HepG2 (cell line): ENCODE measurements around the gene LSM12. TPM values are rescaled to one million over a fixed set of nuclear protein-coding genes. Genes with fewer than 3 reads are reported as not detected.

ENCODE experiments used
- AGO2 ChIP-seq: fragments of 200-400 bp; formaldehyde crosslinking; optimal IDR thresholded peaks from 2 replicates; pipeline ENCODE3; 2017; ENCODE audit warnings: mild to moderate bottlenecking, low read depth, low read length, moderate library complexity
- HIVEP1 ChIP-seq: sonication (generic); formaldehyde crosslinking; IDR thresholded peaks from 2 replicates; pipeline ENCODE4 v1.4.0; 2020; ENCODE audit warnings: mild to moderate bottlenecking, missing genetic modification reagents
- HMGA1 ChIP-seq: sonication (generic); formaldehyde crosslinking; conservative IDR thresholded peaks from 2 replicates; pipeline ENCODE4 v1.4.0; 2020; ENCODE audit warnings: missing genetic modification reagents
- ISL2 ChIP-seq: sonication (generic); formaldehyde crosslinking; IDR thresholded peaks from 2 replicates; pipeline ENCODE4 v1.5.0; 2020; ENCODE audit warnings: missing genetic modification reagents
- KLF16 ChIP-seq, 2 experiments: sonication (generic) in 1 of 2; formaldehyde crosslinking in 1 of 2; IDR thresholded peaks; 2 replicates each; pipeline versions ENCODE4 v1.6.1 to v1.8.0; 2016 to 2023; ENCODE audit warnings: missing genetic modification reagents in 2 of 2, missing compliant biosample characterization in 1 of 2
- KMT2B ChIP-seq: IDR thresholded peaks from 2 replicates; pipeline ENCODE4 v1.6.1; 2016; ENCODE audit warnings: missing genetic modification reagents, missing compliant biosample characterization
- MEIS1 ChIP-seq: sonication (generic); formaldehyde crosslinking; IDR thresholded peaks from 2 replicates; pipeline ENCODE4 v1.9.0; 2021; ENCODE audit warnings: mild to moderate bottlenecking, missing genetic modification reagents, moderate library complexity, borderline replicate concordance
- MEIS2 ChIP-seq: sonication (generic); formaldehyde crosslinking; IDR thresholded peaks from 2 replicates; pipeline ENCODE4 v1.9.0; 2021; ENCODE audit warnings: mild to moderate bottlenecking, missing genetic modification reagents
- MYNN ChIP-seq: sonication (generic); formaldehyde crosslinking; IDR thresholded peaks from 2 replicates; pipeline ENCODE4 v1.4.0; 2020; ENCODE audit warnings: mild to moderate bottlenecking, low read depth, missing genetic modification reagents
- RBFOX2 ChIP-seq: fragments of 200-400 bp; formaldehyde crosslinking; IDR thresholded peaks from 2 replicates; pipeline ENCODE4 v1.6.1; 2017; ENCODE audit warnings: low read depth, mild to moderate bottlenecking, low read length
- SMARCC2 ChIP-seq: fragments of 450-650 bp; IDR thresholded peaks from 2 replicates; pipeline ENCODE4 v1.6.1; 2017; ENCODE audit warnings: antibody characterized with exemption, mild to moderate bottlenecking
- ZFP36 ChIP-seq: fragments of 150-350 bp; IDR thresholded peaks from 2 replicates; pipeline ENCODE4 v1.6.1; 2018; ENCODE audit warnings: borderline replicate concordance, low read length, low read depth; ENCODE audit not compliant: partially characterized antibody
- ZNF143 ChIP-seq: sonication (generic); formaldehyde crosslinking; IDR thresholded peaks from 2 replicates; pipeline ENCODE4 v1.4.0; 2020; ENCODE audit warnings: missing genetic modification reagents
- ZNF20 ChIP-seq: sonication (generic); formaldehyde crosslinking; IDR thresholded peaks from 2 replicates; pipeline ENCODE4 v1.4.0; 2020; ENCODE audit warnings: mild to moderate bottlenecking, moderate library complexity, missing genetic modification reagents
- ZNF720 ChIP-seq: sonication (generic); formaldehyde crosslinking; IDR thresholded peaks from 2 replicates; pipeline ENCODE4 v1.4.0; 2020; ENCODE audit warnings: missing genetic modification reagents
- polyA plus RNA-seq, 8 experiments: library from polyadenylated mRNA; depleted of rRNA in 3 of 8; stranded (reverse) in 7 of 8; unstranded in 1 of 8; fragments of >200 nt; fragmentation: Illumina TruSeq in 4 of 8; extraction: Trizol in 4 of 8; gene quantifications; 2 replicates each; pipeline versions ENCODE4 v1.2.1 to v1.2.3, GENCODE V29; 2011 to 2016; ENCODE audit warnings: low read depth in 4 of 8, missing spikeins in 1 of 8, mixed read lengths in 1 of 8; ENCODE audit not compliant: insufficient read depth in 1 of 8
- total RNA-seq, 5 experiments: library from RNA; depleted of rRNA; stranded (reverse); fragments of >200 nt; fragmentation: Illumina TruSeq; extraction: Trizol; gene quantifications; 2 replicates each; pipeline ENCODE4 v1.2.3, GENCODE V29; 2016; ENCODE audit warnings: low read depth in 1 of 5
- TF ChIP-seq, protein P1 (sequence below): sonication (generic); formaldehyde crosslinking; IDR thresholded peaks from 2 replicates; pipeline ENCODE4 v1.4.0; 2020; ENCODE audit warnings: mild to moderate bottlenecking, missing genetic modification reagents, borderline replicate concordance
- TF ChIP-seq, protein P2 (sequence below): sonication (generic); formaldehyde crosslinking; IDR thresholded peaks from 2 replicates; pipeline ENCODE4 v1.5.0; 2020; ENCODE audit warnings: missing genetic modification reagents, mild to moderate bottlenecking, borderline replicate concordance
- TF ChIP-seq, protein P3 (sequence below): sonication (generic); formaldehyde crosslinking; IDR thresholded peaks from 2 replicates; pipeline ENCODE4 v1.4.0; 2020; ENCODE audit warnings: missing genetic modification reagents
- TF ChIP-seq, protein P4 (sequence below): IDR thresholded peaks from 2 replicates; pipeline ENCODE4 v1.6.1; 2016; ENCODE audit warnings: missing genetic modification reagents, missing compliant biosample characterization
- TF ChIP-seq, protein P5 (sequence below): sonication (generic); formaldehyde crosslinking; IDR thresholded peaks from 2 replicates; pipeline ENCODE4 v1.8.1; 2023; ENCODE audit warnings: mild to moderate bottlenecking, moderate library complexity, missing genetic modification reagents

The LSM12 gene
- total and polyA plus RNA-seq, 2 of the 13 experiments (the other 11 are each of a cell fraction or from before 2014, with no cell fraction given): 52.8 to 55.7 TPM

DNA sequence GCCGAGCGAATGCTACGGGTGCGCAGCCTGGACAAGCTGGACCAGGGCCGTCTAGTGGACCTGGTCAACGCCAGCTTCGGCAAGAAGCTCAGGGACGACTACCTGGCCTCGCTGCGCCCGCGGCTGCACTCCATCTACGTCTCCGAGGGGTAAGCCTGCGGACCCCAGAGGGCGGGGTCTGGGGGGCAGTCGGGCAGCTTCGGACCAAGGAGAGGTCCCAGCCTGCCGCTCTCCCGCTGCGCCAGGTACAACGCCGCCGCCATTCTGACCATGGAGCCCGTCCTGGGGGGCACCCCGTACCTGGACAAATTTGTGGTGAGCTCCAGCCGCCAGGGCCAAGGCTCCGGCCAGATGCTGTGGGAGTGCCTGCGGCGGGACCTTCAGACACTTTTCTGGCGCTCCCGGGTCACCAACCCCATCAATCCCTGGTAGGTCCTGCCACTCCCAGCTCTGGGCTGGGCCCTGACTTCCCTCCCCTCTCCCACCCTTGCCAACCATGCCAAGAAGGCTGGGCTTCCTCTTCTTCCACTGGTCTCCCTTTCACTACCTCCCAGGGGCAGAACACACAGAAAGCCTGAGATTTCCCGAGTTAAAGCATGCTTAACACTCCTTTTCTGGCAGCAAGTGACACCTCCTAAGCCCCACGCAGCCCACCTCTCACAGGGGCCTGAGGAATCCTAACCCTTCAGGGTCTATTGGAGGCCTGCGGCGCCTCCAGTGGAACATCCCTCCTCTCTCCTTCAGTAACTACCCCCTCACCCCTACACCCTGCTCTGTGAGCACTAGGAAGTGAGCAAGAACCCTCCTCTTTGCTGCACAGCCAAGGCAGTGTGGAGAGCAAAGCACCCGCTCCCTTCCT is 58.9 kb downstream of the LSM12 start (continued):
- TF ChIP-seq, protein P1, sequence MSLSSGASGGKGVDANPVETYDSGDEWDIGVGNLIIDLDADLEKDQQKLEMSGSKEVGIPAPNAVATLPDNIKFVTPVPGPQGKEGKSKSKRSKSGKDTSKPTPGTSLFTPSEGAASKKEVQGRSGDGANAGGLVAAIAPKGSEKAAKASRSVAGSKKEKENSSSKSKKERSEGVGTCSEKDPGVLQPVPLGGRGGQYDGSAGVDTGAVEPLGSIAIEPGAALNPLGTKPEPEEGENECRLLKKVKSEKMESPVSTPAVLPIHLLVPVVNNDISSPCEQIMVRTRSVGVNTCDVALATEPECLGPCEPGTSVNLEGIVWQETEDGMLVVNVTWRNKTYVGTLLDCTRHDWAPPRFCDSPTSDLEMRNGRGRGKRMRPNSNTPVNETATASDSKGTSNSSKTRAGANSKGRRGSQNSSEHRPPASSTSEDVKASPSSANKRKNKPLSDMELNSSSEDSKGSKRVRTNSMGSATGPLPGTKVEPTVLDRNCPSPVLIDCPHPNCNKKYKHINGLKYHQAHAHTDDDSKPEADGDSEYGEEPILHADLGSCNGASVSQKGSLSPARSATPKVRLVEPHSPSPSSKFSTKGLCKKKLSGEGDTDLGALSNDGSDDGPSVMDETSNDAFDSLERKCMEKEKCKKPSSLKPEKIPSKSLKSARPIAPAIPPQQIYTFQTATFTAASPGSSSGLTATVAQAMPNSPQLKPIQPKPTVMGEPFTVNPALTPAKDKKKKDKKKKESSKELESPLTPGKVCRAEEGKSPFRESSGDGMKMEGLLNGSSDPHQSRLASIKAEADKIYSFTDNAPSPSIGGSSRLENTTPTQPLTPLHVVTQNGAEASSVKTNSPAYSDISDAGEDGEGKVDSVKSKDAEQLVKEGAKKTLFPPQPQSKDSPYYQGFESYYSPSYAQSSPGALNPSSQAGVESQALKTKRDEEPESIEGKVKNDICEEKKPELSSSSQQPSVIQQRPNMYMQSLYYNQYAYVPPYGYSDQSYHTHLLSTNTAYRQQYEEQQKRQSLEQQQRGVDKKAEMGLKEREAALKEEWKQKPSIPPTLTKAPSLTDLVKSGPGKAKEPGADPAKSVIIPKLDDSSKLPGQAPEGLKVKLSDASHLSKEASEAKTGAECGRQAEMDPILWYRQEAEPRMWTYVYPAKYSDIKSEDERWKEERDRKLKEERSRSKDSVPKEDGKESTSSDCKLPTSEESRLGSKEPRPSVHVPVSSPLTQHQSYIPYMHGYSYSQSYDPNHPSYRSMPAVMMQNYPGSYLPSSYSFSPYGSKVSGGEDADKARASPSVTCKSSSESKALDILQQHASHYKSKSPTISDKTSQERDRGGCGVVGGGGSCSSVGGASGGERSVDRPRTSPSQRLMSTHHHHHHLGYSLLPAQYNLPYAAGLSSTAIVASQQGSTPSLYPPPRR (CRISPR knock-in tag): no peak
- TF ChIP-seq ZNF143 (CRISPR knock-in tag) (no peak), ISL2 (CRISPR knock-in tag) (no peak), SMARCC2 (no peak), KMT2B (no peak), KLF16 (CRISPR knock-in tag; IDR thresholded peaks at IDR 0.05) (no peak), ZNF20 (CRISPR knock-in tag) (no peak), AGO2 (peak; percentile 69), HMGA1 (CRISPR knock-in tag) (no peak), MYNN (CRISPR knock-in tag) (no peak), RBFOX2 (peak; percentile 66), HIVEP1 (no peak), ZFP36 (no peak), MEIS1 (CRISPR knock-in tag) (no peak), MEIS2 (CRISPR knock-in tag) (no peak), ZNF720 (CRISPR knock-in tag) (no peak)
- TF ChIP-seq, protein P2, sequence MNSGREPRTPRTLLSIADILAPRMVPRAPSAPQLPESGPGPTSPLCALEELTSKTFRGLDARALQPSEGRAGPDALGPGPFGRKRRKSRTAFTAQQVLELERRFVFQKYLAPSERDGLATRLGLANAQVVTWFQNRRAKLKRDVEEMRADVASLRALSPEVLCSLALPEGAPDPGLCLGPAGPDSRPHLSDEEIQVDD (CRISPR knock-in tag): no peak
- TF ChIP-seq, protein P3, sequence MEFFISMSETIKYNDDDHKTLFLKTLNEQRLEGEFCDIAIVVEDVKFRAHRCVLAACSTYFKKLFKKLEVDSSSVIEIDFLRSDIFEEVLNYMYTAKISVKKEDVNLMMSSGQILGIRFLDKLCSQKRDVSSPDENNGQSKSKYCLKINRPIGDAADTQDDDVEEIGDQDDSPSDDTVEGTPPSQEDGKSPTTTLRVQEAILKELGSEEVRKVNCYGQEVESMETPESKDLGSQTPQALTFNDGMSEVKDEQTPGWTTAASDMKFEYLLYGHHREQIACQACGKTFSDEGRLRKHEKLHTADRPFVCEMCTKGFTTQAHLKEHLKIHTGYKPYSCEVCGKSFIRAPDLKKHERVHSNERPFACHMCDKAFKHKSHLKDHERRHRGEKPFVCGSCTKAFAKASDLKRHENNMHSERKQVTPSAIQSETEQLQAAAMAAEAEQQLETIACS (CRISPR knock-in tag): no peak
- TF ChIP-seq, protein P4, sequence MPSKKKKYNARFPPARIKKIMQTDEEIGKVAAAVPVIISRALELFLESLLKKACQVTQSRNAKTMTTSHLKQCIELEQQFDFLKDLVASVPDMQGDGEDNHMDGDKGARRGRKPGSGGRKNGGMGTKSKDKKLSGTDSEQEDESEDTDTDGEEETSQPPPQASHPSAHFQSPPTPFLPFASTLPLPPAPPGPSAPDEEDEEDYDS: no peak
- TF ChIP-seq, protein P5, sequence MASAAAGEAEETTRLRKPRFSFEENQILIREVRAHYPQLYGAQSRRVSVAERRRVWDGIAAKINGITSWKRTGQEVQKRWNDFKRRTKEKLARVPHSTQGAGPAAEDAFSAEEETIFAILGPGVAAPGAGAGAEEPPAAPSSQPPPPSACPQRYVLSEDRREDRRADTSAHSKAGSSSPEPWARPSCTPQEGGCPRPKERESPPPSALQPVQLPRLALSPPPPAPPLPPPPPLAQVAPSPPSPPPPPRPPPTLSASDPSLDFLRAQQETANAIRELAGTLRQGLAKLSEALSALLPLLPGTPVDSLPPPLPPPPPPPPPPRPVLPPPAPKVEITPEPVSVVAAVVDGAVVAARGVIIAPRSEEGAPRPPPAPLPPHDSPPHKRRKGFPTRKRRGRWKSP (CRISPR knock-in tag): no peak
